NCI-H1417 treated with DMSO at 0.1 percent for 48 hours (cell line): ENCODE measurements around the gene KLF4.

Experiments
- DNase-seq: peaks from one replicate; lab custom pipeline; 2025; lab: John Stamatoyannopoulos, UW

The KLF4 gene

DNA sequence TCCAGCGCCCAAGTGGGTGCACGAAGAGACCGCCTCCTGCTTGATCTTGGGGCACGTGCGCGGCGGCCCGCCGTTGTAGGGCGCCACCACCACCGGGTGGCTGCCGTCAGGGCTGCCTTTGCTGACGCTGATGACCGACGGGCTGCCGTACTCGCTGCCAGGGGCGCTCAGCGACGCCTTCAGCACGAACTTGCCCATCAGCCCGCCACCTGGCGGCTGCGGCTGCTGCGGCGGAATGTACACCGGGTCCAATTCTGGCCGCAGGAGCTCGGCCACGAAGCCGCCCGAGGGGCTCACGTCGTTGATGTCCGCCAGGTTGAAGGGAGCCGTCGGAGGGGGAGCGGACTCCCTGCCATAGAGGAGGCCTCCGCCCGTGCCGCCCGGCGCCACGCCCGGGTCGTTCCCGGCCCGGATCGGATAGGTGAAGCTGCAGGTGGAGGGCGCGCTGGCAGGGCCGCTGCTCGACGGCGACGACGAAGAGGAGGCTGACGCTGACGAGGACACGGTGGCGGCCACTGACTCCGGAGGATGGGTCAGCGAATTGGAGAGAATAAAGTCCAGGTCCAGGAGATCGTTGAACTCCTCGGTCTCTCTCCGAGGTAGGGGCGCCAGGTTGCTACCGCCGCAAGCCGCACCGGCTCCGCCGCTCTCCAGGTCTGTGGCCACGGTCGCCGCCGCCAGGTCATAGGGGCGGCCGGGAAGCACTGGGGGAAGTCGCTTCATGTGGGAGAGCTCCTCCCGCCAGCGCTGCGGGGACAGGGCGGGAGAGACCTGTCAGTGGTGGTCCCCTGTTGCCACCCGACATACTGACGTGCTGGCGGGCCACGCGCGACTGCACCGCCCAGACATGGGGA is 1.8 kb downstream of the KLF4 start:
- DNase-seq = no peak

DNA sequence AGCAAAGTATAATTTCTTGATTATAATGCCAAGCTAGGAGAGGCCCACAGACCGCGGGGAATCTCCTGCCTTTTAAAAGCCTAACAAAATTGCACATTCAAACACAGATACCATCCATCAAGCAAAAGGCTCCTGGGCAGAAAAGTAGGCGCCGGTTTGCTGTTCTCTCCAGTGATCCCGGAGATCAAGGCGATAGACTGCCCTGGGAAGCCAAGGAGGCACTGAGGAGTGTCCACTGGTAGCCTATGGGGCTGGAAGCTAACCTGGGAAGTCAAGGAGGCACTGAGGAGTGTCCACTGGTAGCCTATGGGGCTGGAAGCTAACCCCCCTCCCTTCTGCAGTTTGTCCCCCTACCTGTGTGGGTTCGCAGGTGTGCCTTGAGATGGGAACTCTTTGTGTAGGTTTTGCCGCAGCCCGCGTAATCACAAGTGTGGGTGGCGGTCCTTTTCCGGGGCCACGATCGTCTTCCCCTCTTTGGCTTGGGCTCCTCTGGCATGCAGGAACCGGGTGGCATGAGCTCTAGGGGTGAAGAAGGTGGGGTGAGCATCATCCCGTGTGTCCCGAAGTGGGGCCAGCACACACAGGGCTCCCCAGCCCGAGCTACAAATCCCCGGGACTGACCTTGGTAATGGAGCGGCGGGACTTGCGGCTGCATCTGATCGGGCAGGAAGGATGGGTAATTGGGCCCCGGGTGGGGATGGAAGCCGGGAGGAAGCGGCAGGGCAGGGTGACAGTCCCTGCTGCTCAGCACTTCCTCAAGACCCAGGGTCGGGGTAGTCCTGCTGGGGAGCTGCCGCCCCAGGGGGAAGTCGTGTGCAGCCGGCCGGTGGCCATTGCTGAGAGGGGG is 2.7 kb downstream of the KLF4 start:
- no peak for DNase-seq

DNA sequence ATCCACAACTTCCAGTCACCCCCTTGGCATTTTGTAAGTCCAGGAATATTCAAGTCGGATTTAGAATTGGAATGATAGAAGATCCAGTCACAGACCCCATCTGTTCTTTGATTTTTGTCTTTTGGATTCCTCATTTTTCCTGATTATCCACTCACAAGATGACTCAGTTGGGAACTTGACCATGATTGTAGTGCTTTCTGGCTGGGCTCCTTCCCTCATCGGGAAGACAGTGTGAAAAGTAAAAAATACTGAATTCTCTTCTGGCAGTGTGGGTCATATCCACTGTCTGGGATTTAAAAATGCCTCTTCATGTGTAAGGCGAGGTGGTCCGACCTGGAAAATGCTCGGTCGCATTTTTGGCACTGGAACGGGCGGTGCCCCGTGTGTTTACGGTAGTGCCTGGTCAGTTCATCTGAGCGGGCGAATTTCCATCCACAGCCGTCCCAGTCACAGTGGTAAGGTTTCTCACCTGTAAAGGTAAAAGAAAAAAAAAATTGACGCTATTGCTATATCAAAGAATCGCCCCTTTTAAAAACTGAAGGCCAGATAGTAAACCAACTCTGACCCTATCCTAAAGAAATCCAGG is 4.0 kb downstream of the KLF4 start:
- DNase-seq = no peak

DNA sequence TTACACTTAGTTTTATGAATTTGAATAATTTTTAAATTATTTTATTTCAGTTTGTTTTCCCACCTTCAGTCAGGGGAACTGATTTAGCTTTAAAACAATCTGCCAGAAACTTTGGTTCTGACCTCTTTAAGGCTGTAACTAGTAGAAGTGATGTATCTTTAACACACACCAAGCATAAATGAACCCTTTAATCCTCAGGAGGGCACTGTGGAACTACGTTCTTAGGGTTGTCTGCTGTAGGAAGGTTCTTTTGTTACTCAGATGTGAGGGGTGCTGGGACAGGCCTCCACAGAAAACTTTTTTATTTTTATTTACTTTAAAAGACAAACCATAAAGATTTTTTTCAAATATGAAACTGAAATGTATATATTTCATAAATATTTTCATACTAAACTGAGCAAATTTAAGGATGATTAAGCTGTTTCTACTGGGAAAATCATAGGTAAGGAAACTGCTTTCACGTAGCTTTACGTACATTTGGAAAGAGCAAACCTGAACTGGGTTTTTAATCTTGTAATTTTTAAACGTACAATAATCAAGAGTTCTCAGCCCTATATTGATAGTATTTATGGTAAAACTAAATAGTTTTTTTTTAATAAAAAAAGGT is 5.3 kb downstream of the KLF4 start:
- peak; percentile 55 for DNase-seq

DNA sequence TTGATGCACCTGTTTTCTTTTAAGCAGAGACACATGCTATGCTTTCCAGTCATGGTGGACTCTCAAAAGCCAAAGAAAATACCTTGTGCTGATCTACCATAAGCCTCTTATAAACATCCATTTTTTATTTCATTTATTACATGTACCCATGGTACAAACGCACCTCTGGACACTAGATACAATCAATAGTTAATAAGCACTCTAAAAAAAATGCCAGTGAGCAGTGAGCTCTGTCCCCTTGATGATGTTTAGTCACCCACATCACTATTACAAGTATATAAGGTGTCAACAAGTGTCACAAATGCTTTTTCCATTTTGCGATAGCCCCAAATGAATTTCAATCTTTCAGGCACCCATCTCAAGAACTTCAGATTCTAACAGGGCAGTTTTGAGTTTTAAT is 5.9 kb downstream of the KLF4 start:
- no peak for DNase-seq

DNA sequence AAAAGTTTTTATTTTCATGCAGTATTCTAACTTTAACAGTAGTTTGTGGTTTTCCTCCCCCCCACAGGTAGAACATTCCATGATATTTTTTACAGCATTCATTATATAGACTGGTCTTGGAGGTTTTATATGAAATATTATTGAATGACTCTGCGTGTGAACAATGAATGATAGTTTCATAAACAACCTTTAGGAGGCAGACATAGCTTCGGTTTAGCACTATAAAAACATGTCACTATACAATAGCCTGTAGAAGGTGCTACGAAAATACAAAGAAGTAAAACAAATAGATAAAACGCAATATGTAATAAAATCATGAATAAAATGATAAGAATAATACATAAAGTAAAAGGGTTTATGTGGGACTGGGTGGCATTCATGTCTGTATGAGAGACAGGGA is 8.5 kb downstream of the KLF4 start:
- DNase-seq = no peak

DNA sequence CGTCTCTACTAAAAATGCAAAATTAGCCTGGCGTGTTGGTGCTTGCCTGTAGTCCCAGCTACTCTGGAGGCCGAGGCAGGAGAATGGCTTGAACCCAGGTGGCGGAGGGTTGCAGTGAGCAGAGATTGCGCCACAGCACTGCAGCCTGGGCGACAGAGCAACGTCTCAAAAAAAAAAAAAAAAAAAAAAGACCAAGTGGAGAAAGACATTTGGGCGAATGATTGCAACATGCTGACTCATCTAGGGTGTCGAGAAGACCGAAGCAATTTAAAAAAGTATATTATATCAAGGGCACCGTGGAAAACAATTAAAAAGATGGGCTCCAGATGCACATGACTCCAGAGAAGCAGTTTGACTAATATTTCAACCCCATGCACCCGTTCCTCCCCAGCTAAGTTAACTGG is 9.2 kb downstream of the KLF4 start:
- DNase-seq = no peak

DNA sequence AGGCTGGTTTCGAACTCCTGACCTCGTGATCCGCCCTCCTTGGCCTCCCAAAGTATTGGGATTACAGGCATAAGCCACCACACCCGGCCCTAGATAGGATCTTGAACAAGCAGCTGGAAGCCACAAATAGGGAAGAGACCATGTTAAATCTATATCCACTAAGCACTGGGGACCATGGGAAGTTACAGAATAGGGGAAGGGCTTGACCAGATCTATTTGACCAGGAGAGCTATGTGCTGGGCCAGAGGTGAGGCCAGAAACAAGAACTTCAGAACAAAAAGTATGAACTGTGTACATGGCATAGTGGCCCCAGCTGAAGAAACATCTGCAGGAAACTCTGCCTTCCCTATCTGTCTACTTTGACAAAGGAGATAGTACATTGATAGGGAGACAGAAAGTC is 10.8 kb downstream of the KLF4 start:
- DNase-seq = no peak

DNA sequence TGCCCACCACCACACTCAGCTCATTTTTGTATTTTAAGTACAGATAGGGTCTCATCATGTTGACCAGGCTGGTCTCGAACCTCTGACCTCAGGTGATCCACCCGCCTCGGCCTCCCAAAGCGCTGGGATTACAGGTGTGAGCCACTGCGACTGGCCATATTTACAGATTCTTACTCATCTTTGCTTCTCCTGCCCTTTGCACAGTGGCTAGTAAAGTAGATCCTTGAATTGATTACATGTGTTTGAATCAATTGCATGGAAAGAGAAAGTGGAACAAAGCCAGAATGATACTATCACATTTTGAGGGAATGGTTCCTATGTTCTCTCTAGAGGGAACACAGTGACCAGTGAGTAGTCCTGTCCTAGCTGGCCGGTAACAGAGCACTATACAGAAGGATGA is 15.4 kb downstream of the KLF4 start:
- no peak for DNase-seq

DNA sequence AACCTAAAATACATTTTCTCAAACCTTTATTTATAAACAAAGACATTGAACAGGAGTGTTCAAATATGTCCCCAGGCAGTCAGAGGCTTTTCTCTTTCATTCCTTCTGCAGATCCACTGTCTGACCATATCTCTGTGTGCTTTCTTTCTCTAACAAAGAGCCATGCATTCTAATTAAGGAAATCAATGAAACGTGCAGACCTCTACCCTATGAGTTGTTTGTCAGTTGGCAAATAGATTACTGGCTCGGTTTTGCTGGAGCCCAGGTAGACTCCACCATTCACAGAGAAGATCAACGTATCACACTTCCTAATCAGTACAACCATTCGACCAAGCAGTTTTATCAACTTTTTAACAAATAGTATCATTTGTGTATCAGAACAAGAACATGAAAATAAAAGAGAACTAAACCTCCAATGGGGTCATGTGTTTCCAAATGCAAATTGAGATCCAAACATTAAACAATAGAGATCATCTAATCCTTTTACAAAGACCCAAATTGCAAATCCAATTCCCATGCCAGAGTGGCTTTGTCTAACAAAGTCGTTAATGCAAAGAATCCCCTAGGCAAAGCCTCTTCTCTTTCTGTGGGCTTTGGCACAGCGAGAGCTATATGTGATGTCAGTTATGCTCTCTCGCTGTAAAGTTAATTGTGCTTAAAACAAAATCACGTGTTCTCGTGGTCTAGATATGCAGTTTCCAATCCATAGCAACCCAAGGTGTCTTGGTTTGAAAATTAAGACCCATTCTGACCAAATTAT is 16.8 kb downstream of the KLF4 start:
- DNase-seq = no peak

DNA sequence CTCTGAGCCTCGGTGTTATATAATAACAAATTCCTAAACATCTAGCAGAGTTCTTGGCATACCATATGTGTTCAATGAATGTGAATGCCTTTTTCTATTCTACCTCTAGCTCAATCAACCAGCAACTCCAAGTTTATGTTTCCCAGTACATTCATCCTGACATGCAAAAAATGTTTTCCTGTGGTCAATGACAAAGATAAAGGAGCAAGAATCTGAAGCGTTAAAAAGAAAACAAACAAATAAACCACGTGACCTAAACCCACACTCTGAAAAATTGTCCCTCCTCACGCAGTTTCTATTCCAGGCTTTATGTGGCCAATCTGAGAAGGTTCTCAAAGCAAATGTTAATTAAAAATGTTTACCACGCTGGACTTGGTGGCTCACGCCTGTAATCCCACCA is 18.0 kb downstream of the KLF4 start:
- no peak for DNase-seq

DNA sequence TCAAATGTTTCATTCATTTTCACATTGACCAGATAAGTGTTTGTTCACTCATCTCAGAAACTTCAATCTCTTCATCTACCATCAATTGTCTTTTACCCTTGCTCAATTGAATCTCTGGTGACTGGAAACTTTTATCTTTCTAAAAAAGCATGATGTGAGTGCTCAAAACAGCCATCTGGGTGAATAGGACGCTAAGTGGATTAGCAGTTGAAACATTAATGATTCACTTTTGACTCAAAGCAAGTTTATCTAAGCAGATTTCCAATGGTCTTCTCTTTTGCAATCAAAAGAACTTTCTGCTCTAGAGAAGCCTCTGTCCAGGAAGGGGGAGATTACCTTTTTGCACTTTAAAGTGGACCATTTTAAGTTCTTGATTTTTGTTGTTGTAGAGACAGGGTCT is 22.2 kb downstream of the KLF4 start:
- no peak for DNase-seq

DNA sequence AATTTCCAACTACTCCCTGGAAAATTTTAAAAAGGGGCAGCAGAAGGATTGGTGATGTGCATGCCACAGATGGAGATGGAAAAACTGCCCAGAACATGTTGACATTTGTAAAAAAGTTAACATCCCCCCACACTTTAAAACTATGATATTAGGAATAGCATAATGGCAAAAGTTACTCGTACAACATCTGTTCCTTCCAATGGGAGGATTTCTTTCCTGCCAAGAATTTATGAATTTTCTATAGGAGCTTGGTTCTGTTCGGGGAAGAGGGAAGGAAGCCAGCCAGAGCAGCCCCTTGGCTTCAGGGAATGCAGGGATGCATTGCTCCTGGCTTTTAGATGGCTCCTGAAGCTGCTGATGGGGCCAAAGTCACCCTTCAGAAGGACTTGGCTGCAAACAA is 22.7 kb downstream of the KLF4 start:
- no peak for DNase-seq

DNA sequence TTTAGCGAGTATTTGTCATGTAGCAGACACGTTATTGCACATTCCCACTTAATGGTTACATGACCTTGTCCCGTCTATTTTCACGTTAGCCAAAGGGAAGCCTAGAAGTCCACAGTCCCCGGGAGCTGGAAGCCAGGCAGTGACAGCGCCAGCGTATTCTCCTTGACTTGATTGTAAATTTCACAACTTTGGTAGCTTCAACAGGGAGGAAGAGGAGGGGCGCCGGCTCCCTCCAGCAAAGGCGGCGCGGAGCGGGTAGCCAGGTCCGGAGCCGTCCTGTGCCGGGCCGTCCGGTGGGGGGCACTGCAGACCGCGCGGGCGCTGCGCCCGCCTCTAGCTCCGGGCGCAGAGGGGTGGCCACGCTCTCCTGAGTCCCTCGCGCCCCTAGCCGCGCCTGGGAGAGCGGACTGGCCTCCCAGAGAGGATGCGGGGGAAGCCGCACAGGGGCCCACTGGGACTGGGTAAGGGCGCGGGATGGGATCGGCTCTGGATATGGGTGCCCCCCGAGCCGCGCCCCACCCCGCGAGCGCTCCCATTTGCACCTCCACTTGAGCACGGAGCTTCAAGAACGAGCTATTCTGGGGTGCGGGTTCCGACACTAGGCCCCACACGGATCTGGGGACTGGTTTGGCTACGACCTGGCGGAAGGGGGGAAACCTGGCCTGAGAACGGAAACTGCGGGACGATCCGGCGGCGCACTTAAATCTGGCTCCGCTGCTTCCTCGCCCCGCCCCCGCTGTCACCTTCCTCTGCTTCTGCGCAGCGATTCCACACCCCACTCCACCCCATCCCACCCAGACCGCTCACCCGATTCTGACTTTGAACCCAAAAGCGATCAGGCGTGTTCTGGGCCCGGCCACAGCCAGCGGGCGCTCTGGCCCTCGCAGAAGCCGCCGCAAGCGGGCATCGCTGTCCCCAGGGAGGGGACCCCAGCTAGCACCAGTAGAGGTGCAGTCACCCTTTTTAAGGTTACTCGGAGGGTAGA is 23.8 kb downstream of the KLF4 start:
- DNase-seq = no peak

DNA sequence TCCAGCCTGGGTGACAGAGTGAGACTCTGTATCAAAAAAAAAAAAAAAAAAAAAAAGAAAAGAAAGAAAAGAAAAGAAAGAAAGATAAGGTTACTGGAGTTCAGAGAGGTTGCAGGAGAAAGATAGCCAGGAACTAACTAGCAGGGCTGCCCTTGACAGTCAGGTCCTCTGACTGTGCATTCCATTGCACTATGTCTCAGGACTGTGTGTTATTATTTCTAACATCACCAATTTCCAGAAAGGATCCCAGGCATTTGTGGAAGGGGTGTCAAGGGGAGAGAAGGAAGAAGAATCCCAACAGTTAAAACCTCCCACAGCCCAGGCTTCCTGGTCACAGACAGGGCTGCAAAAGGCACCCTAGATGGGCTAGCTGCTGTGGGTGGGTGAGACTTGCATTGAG is 25.1 kb downstream of the KLF4 start:
- DNase-seq = no peak

DNA sequence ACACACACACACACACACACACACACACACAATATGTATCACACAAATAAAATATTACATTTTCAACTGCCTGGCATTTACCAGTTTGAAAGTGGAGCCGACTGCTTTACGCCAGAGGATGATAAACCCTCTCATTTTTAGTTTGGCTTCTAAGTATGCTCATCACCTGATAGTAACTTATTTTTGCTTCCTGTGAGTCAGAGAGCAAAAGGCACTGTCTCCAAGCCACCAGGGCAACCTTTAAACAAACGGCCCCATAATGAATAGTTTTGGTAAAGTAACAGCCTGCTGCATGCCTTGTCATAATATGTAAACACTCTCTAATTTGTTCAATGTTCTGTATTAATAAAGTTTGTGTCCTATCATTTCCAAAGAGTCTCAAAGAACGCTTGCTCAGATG is 26.9 kb downstream of the KLF4 start:
- no peak for DNase-seq

DNA sequence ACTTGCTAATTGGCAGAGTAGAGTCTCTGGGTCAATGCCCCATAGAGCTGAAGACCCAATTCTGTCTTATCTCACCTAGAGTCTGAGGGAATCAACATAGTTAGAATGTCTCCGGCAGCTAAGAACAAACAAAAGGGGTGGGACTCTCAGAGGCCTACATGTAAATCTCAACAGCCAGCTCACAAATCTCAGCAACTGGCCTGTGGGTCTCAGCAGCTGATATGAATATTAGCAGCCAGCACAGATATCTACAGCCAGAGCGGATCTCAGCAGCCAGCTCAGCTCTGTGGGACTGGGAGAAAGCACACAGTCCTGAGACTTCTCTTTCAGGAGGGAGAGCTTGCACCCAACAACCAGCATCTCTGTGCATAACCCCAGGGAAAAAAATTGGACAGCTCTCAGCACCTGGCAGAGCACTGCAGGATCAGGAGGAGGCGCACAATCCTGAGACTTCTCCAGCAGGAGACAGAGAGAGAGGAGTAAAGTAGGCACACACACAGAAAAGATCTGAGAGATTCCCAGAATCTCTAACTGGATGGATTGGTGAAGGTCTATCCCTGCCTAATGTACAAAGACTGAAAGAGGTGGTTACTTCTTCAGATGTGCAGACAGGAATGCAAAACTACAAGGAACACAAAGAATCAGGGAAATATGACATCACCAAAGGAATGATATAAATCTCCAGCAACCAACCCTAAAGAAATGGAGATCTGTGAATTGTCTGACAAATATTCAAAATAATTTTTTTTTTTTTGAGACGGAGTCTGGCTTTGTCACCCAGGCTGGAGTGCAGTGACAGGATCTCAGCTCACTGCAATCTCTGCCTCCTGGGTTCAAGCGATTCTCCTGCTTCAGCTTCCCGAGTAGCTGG is 29.2 kb downstream of the KLF4 start:
- DNase-seq = no peak

DNA sequence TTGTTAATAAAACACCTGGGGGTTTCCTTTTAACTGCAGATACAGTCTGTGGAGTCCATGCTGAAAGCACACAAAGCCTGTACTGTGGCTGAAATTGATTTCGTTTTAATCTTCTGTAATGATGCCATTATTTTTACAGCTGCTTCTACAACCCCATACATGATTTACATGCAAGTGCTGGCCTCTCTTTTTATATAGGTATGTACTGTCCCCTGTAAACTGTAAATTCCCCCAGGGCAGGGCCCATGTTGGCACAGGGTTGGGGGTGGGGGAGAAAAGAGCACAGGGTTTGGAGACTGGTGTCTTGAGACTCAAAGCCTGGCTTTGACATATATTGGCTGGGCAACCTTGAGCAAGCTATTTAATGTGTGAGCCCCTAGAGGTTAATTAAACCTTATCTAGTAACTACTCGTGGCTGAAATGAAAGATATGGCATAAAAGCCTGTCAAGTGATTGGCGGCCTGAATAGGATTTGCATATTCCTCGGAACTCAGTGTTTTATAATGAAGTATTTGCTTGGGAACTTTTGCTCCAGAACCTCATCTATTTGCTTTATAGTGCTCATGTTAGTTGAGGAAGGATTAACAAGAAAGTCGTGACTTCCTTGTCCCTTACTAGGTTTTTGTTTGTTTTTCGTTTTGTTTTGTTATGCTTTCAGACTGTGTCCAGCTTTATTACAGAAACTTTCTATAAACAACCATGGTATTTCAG is 34.0 kb downstream of the KLF4 start:
- no peak for DNase-seq

DNA sequence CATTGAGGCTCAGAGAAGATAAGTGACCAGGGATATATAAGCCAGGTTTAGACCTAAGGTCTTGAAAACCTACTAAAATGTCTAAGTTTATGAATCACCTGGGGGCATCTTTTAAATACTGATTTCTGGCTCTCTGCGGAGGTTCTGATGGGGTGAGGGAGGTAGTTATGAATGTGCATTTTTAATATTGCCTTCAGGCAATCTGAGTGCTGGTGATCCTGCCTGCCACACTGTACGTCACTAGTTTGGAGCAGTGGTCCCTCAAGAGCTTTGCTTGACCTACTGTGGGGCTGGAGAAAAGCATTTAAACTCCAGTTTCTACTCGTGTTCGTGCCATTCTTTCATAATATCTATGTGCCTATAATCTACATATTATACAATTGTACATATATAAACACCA is 36.1 kb downstream of the KLF4 start:
- DNase-seq = no peak
